NCI-H69 (cell line): ENCODE results near the gene PIK3R3.

Source experiments
- DNase-seq: peaks from one replicate; lab custom pipeline; 2025; lab: John Stamatoyannopoulos, UW

Gene PIK3R3

DNA sequence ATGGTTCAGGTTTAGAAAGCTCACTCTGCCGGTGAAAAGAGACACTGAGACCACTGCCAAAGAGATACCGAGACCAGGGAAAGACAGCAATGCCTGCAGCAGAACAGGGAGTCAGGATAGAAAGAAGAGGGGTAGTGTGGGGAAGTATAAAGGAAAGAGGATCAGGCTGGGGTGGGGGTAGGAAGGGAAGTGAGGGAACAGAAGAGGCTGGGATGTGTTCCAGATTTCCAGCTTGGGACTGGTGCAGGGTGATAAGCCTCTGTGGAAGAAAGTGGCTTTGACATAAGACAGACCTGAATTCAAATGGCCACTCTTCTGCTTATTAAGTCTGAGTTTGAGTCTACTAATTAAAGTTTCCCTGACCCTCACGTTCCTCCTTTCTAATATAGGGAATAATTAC is 105.9 kb downstream of the PIK3R3 start:
- DNase-seq: no peak

DNA sequence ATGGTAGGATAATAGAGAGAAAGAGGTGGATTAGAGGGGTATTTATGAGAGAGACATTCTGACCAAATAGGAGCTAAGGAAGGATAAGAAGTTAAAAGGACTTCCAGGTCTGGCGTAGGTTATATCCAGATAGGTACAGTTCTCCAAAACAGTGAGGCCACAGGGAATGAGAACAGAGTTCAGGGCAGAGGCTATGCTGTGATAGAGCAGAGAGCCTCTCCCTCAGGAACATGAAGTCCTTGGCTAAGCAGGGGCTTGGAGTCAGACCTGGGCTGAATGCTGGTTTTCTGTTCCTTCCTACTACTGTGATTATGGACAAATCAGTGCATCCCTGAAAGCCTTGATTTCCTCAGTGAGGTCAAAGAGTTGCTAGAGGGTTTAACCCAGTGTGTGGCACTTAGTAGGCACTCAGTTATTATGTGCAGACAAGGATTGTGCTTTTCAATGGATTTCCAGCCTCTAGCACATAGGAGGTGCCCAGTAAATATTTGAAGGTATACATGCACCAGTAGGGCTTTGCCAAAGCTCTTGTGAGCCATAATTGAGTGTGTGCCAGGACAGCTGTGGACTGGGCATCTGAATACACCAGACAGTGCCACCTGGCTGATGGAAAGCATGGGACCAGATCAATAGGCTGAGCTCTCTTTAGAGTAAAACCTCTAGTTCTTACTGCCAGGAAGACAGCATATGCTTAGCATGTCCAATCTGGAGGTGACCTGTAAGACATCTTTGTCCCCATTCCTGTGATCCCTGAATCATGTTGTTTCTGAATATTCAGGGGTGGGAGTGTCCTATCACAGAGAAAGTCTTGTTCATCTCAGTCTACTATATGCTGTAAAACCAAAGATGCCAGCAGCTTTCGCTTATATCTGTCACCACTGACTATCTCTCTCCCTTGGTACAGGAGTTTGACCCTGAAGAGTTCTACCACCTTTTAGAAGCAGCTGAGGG is 111.1 kb downstream of the PIK3R3 start:
- DNase-seq: peak; percentile 40

DNA sequence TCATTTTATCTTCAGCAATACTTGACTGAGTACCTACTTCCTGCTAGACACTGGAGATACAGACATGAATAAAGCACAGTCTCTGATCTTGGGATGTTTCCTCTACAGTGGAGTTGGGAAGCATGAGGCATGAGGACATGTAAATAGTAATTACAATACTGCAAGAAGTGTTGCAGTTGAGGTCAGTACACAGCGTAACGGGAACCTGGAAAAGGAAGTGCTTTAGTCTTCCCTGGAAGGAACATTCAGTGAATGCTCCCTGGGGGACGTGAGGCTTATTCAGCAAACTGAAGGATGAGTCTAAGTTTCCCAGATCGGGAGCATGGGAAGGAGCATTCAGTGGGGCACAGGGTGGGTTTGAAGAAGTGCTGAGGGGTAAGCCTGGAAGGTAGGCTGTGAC is 112.4 kb downstream of the PIK3R3 start:
- no peak for DNase-seq

- no peak for DNase-seq
These were observed 113.1 kb downstream of the PIK3R3 start for GRCh38 chr1:46019348-46019747.

DNA sequence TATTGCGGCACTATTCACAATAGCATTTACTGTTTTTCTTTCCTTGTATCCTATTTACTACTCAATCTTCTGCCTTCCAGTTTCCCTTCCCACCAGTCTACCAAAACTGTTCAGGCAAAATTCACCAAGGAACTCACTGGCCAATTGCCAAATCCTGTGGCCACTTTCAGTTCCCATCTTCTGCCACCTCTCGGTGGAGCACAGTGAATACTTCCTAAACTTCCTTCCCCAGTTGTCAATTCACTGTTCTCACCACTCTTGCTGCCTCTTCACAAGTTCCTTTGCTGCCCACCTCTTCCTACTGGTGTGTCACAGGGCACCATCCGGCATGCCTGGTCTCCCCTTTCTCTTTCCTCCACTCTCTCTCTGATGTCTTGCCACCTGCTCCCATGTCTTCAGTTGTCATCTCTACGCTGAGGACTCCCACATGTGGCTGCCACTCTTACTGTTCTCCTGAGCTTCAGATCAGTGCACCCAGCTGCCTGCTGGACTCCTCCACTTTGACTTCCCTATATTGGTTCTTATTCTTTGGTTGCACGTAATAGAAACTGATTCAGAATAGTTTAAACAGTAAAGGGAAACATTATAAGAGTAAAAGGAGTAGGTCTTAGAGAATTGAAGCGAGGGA is 114.4 kb downstream of the PIK3R3 start:
- no peak for DNase-seq

GRCh38 chr1:46013581-46013980 is 118.8 kb downstream of the PIK3R3 start:
- DNase-seq: no peak

DNA sequence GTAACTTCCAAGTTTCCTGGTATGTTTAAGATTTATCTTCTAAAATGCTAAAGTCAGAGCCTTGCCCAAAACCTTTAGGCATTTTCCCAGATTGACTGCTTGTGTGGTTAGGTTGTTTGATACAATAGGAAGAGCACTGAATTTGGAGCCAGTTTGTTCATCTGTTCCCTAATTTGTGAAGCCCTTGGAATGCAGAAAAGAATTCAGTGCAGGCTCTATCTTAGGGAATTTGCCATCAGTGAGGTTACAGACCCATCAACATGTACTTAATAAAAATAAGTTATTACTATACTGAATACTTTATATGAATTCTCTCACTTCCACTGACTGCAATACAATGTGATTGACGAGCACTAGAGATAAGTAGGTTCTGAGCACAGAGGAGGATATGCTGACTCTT is 120.2 kb downstream of the PIK3R3 start:
- no peak for DNase-seq

GRCh38 chr1:46011121-46011695 is 121.2 kb downstream of the PIK3R3 start:
- no peak for DNase-seq

DNA sequence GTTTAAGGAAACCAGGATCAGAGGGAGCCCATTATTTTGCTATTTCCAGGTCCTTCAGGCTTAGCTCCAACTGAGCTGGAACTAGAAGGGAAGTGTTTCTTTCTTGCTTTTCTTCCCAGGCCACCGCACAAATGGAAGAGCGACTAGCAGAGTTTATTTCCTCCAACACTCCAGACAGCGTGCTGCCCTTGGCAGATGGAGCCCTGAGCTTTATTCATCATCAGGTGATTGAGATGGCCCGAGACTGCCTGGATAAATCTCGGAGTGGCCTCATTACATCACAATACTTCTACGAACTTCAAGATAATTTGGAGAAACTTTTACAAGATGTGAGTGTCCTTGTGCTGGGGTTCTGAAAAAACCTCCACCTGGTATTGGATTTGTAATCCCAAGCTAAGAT is 121.8 kb downstream of the PIK3R3 start:
- DNase-seq: no peak

- no peak for DNase-seq
These were observed 123.8 kb downstream of the PIK3R3 start for GRCh38 chr1:46008585-46008984.

- DNase-seq: no peak
These were observed 126.8 kb downstream of the PIK3R3 start for GRCh38 chr1:46005594-46005993.

- no peak for DNase-seq
These were observed 127.9 kb downstream of the PIK3R3 start for GRCh38 chr1:46004492-46004891.

DNA sequence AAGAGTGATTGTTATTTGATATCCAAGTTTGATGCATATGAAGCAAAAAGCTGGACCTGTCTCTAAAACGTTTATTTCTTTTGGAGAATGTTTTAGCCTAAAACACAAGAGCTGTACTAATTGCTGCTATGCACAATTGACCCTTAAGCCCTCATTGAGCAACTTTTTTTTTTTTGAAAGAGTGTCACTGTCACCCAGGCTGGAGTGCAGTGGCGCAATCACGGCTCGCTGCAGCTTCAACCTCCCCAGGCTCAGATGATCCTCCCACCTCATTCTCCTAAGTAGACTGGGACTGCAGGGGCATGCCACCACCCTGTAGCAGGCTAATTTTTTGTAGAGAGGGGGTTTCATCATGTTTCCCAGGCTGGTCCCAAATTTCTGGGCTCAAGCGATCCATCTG is 129.1 kb downstream of the PIK3R3 start:
- DNase-seq: no peak

GRCh38 chr1:46002551-46003150 is 129.8 kb downstream of the PIK3R3 start:
- no peak for DNase-seq

GRCh38 chr1:46001081-46001785 is 131.2 kb downstream of the PIK3R3 start:
- DNase-seq: no peak

DNA sequence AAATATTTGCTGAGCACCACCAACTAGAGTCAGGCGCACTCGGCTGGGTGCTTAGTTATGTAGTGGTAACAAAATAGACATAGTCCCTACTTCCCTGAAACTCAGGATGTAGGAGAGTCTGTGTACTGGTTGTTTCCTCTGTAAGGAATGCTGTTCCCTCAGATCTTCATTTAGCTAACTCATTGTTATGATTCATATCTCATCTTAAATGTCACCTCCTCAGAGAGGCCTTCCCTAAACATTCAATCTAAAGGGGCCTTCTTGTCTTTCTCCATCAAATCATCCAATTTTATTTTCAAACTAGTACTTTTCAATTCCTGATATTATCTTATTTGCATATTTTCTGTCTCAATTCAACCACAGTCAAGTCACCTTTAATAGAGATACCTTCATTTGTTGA is 132.9 kb downstream of the PIK3R3 start:
- DNase-seq: no peak

GRCh38 chr1:45998020-45998617 is 134.3 kb downstream of the PIK3R3 start:
- no peak for DNase-seq

GRCh38 chr1:45995298-45995697 is 137.1 kb downstream of the PIK3R3 start:
- DNase-seq: no peak

DNA sequence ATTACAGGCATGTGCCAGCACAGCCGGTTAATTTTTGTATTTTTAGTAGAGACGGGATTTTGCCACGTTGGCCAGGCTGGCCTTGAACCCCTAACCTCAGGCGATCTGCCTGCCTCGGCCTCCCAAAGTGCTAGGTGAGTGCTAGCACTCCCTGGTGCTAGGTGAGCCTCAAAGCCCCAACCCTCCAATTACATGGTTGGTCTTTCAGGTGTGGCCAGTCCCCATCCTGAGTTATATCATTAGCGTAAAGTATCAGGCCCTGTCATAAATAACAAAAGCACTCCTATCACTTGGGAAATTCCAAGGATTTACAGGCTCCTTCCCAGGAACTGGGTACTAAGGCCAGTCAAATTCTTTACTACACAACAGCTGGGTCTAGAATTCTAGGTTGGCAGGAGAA is 138.0 kb downstream of the PIK3R3 start:
- DNase-seq: no peak
